GM19372 (cell line): ENCODE results near the gene OR2T33.
A peak's percentile ranks its signal among the peaks of the same experiment; 100 is the strongest.
"Not testable (repeated sequence)": the region's sequence is repeated elsewhere in the genome, so short reads cannot be mapped to it uniquely, and the experiment has no call there.

ENCODE experiments used
- ATAC-seq: cut with Tn5 transposase; IDR thresholded peaks from one replicate; pipeline ENCODE4 v1.9.1; 2021; ENCODE audit warnings: mild to moderate bottlenecking, low read depth, moderate library complexity; ENCODE audit not compliant: unreplicated experiment

Gene OR2T33

GRCh38 chr1:248277876-248278275, at the start of gene OR2T33:
OR2T33 (minus strand) TSS chr1:248277976; CDS start chr1:248273814, 4,162 bp downstream.
- ATAC-seq = no peak

GRCh38 chr1:248324468-248324867, 46.7 kb upstream of the OR2T33 start, which contains the start of gene OR2M7:
OR2M7 (minus strand) TSS chr1:248324568; CDS start chr1:248324568, 0 bp downstream.
- ATAC-seq = no peak

GRCh38 chr1:248316796-248317195, 39.0 kb upstream of the OR2T33 start:
- ATAC-seq = no peak

GRCh38 chr1:248306740-248307139, 29.0 kb upstream of the OR2T33 start:
- ATAC-seq = not testable (repeated sequence)

- no peak for ATAC-seq
These were observed 28.3 kb upstream of the OR2T33 start for GRCh38 chr1:248306103-248306502.

GRCh38 chr1:248305672-248306071, 27.9 kb upstream of the OR2T33 start:
- ATAC-seq = not testable (repeated sequence)

- no peak for ATAC-seq
These were observed 25.5 kb upstream of the OR2T33 start, which contains the start of gene OR2T12 for GRCh38 chr1:248303324-248303723. OR2T12 (minus strand) TSS chr1:248303424; CDS start chr1:248295578, 7,846 bp downstream.

GRCh38 chr1:248288391-248288790, 10.6 kb upstream of the OR2T33 start:
- ATAC-seq = no peak

- not testable (repeated sequence) for ATAC-seq
These were observed 4.6 kb downstream of the OR2T33 start for GRCh38 chr1:248273225-248273624.

- ATAC-seq = no peak
These were observed 9.6 kb downstream of the OR2T33 start for GRCh38 chr1:248268178-248268577.

- not testable (repeated sequence) for ATAC-seq
These were observed 18.5 kb downstream of the OR2T33 start for GRCh38 chr1:248259309-248259708.

GRCh38 chr1:248243204-248243603, 34.6 kb downstream of the OR2T33 start:
- peak; percentile 81 for ATAC-seq

- no peak for ATAC-seq
These were observed 38.3 kb downstream of the OR2T33 start for GRCh38 chr1:248239478-248239877.

- no peak for ATAC-seq
These were observed 46.7 kb downstream of the OR2T33 start, which contains the start of gene OR2M4 for GRCh38 chr1:248231117-248231516. OR2M4 (plus strand) TSS chr1:248231417; CDS start chr1:248238929, 7,512 bp downstream.

GRCh38 chr1:248229360-248229908, 48.3 kb downstream of the OR2T33 start:
- no peak for ATAC-seq

GRCh38 chr1:248225537-248225936, 52.2 kb downstream of the OR2T33 start:
- ATAC-seq = no peak
